SKM-1 (cell line): ENCODE data around the gene KCNE2.

Experiments used
- DNase-seq: peaks from one replicate; lab custom pipeline; 2025; ENCODE audit not compliant: unreplicated experiment; lab: John Stamatoyannopoulos, UW

KCNE2 gene

GRCh38 chr21:34363733-34364132 is at the start of gene KCNE2:
TSS of gene KCNE2 (plus strand) at chr21:34364006. CDS start at chr21:34370479, 6,473 bp downstream.
- no peak for DNase-seq

GRCh38 chr21:34319585-34319984 is 44.2 kb upstream of the KCNE2 start:
- no peak for DNase-seq

- DNase-seq: no peak
Observed at GRCh38 chr21:34320011-34320410, 43.8 kb upstream of the KCNE2 start.

DNA sequence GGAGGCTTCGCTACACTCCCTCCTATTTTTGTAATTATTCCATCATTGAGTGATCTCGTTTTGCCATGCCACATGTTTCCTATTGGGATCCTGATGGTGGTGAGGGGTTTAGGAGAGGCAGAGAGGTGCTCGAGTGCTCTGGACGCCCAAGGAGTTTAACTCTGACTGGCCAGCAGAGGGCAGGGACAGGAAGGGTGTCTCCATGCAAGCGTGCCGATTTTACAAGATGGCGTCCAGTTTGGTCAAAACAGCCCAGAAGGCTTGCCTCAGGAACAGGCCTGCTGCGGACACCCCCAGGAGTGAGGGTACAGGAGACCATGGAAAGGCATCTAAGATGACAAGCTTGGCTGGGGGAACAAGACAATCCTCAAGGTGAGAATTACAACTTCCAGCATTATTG is 33.8 kb upstream of the KCNE2 start:
- no peak for DNase-seq

DNA sequence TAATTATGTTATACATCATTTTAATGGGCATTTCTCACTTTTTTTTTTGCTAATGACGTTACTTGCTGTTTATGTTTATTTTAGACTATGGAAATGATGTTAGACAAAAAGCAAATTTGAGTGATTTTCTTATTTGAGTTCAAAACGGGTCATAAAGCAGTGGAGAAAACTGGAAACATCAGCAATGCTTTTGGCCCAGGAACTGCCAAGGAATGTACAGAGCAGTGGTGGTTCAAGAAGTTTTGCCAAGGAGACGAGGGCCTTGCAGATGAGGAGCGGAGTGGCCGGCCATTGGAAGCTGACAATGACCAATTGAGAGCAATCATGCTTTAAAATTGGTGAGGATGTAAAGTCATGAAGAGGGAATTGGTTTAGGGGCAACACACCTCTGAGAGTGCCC is 32.1 kb upstream of the KCNE2 start:
- no peak for DNase-seq

DNA sequence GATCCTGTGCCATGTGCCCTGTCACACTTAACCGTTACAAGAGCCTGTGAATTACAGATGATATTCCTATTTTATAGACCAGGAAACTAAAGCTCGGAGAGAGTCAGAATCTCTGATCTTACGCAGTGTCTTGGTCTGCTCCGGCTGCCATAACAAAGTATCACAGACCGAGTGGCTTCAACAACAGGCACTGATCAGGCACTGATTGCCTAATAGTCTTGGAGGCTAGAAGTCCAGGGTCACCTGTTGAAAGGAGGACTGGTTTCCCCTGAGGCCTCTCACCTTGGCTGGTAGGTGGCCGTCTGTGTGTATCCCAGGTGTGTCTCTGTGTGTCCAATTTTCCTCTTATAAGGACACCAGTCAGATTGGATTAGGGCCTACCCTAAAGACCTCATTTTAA is 31.5 kb upstream of the KCNE2 start:
- no peak for DNase-seq

GRCh38 chr21:34333121-34333739 is 30.6 kb upstream of the KCNE2 start:
- no peak for DNase-seq

GRCh38 chr21:34335316-34335715 is 28.5 kb upstream of the KCNE2 start:
- no peak for DNase-seq

- no peak for DNase-seq
Observed at GRCh38 chr21:34336245-34336644, 27.6 kb upstream of the KCNE2 start.

DNA sequence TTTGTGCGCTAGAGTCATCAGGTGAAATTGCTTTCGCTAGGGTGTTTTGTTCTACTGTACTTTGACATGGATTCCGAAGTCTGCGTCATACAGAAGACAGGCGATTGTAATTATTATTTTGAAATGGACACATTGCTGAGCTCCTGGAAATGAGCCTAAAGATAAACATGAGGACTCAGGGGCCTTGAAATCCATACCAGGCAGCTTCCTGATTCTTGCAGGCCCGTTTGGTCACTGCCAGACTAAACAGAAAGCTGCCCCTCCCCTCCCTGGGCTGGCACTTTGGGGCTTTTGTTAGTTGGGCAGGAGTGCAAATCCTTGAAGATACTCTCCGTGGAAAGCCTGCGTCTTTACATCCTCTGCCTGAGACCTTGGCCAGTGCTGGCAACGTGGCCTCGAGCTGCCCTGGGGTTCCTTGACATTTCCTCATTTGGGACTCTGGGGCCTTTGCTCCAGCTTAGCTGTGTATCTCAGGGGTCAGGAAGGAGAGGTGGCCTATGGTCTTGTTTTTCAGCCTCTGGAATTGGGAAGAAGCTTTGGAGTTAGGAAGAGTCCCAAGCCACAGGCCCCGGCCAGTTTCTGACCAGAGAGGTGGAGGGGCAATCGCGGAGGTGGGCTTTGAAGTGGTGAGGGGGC is 26.9 kb upstream of the KCNE2 start:
- no peak for DNase-seq

DNA sequence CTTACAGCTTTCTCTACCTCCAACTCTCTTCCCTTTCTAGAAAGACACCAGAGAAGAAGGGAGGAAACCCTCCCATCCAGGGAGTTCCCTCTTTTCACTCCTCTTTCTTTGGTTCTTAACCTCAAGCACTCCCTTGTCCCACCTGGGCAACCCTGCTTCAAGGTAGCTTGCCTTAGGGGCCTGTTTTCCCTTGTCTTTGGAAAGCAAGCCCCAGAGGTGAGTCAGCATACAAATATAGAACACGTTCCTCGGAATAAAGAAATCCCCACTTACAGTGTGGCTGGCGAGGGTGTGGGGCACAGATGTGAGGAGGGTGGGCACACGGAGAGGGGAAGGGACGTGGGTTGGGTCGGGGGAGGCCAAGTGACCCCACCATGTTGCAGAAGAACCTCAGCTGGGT is 26.1 kb upstream of the KCNE2 start:
- no peak for DNase-seq

GRCh38 chr21:34338226-34338625 is 25.6 kb upstream of the KCNE2 start:
- DNase-seq: no peak

- DNase-seq: no peak
Observed at GRCh38 chr21:34340061-34340460, 23.7 kb upstream of the KCNE2 start.

GRCh38 chr21:34342476-34342875 is 21.3 kb upstream of the KCNE2 start:
- DNase-seq: no peak

- no peak for DNase-seq
Observed at GRCh38 chr21:34343347-34343746, 20.5 kb upstream of the KCNE2 start.

DNA sequence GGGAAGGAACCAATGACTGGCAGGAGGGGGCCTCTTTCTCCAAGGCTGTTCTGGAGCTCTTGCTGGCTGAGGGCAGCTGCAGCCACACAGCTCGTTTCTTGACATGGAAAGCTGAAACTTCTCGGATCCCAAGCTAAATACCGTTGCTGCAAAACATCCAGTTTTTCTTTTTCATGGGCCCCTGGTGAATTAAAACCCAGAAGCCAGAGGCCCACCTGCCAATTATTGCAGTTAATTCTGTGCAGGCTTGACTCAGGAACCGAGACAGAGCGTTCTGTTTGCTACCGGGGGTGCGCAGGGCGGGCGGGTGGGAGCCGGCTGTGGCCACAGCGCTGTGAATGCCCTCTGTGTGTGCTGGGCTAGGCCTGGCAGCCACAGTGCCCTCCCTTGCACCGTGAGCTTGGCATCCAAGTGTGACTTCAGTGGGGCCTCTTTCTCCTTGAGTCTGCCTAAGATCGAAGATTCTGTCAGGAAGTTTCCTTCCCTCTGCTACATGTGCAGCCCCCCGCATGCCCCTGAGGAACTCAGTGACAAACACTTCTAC is 19.9 kb upstream of the KCNE2 start:
- no peak for DNase-seq

- DNase-seq: no peak
Observed at GRCh38 chr21:34344584-34344983, 19.2 kb upstream of the KCNE2 start.

DNA sequence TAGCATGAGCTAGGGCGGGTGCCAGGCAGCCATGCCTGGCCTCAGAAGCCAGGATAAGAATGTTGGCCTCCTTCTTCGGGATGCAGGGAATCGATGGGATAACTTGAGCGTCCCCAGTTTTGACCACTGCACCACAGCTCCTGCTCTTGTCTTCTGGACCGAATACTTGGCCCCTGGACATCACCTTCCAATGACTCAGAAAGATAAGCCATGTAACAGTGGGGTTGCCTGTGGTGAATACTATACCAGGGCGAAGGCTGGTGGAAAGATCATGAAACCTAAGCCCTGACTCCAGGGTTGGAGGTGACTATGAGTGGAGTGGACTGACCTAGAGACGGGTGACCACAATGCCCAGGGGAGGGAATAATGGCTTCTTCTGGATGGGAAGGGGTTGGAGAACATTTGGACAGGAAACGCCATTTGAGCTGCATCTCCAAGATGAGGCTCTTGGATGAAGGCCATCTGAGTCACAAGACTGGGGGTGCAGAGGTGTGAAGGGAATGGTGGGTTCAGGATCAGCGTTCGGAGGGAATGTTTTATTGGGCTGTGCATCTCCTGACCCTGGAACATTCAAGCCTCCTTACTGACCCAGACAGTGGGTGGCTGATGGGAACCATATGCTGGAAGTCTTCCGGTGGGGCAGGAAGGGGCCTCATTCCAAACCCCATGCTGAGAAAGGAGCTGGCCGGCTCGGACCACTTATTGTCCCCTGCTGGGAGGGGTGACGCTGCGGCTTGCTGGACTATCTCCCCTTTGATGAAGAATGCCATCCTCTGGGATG is 18.5 kb upstream of the KCNE2 start:
- DNase-seq: no peak

GRCh38 chr21:34345892-34346291 is 17.9 kb upstream of the KCNE2 start:
- DNase-seq: no peak

DNA sequence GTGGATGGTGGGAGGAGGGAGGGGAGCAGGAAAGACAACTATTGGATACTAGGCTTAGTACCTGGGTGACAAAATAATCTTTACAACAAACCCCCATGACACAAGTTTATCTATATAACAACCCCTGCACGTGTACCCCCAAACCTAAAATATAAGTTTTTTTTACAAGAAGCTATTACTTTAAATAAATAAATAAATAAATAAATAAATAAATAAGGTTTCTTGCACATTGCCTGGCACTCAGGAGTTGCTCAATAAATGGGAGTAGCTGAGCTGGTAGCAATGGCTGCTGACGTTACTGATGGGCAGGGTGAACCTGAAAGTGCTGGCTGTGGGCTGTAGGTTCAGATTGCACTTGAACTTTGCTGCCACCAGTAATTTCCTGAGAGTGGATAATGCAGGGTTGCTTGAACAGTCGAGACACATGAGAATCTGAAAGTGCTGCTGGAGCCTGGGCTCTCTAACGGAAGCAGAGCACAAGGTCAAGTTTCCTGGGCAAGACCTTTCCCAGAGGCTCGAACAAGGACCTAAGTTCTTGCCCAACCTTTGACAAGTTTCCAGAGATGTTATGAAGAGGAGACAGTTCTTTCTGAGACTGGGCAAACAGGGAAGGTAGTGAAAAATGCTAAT is 14.8 kb upstream of the KCNE2 start:
- DNase-seq: no peak

GRCh38 chr21:34351786-34352241 is 12.0 kb upstream of the KCNE2 start:
- peak; percentile 46 for DNase-seq
